ENCODE results near the gene IFNGR1. TPM values are rescaled to one million over a fixed set of nuclear protein-coding genes. Genes with fewer than 3 reads are reported as not detected.

IFNGR1 gene
- total and polyA plus RNA-seq, 2 of the 13 experiments (the other 11 are each of a cell fraction or from before 2014, with no cell fraction given): 82.8 to 87.8 TPM

DNA sequence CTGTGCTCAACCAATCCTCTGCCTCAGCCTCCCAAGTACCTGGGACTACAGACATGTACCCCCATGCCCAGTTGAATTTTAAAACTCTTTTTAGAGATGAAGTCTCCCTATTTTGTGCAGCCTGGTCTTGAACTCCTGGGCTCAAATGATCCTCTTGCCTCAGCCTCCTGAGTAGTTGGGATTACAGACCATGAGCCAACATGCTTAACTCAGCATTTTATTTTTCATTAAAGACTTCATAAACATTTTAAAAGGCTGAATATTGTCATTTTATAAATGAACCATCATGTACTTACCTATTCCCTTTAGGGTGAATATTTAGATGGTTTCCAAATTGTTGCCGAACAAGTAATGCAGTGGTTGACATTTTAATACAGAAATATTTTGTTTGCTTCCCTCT, 16.5 kb upstream of the IFNGR1 start:
- no peak overlapping the region for H3K9ac ChIP-seq (ENCODE audit: insufficient read depth, low read depth, low read length)
- H3K9me3 ChIP-seq (ENCODE audit: low read length): no peaks in the 10 kb centered on the region
- ChIA-PET POLR2A (no interaction called here), CTCF (ENCODE audit: low intra/inter-chr PET ratio, low total read pairs) (no interaction called here)
- H4K20me1 ChIP-seq (ENCODE audit: insufficient read depth, low read length): no peaks in the 10 kb centered on the region
- no peaks in the 10 kb centered on the region for H3K27me3 ChIP-seq (ENCODE audit: control insufficient read depth in 1 of 2, insufficient read depth in 2 of 2, low read length in 2 of 2)
- in situ Hi-C loops (cut with HindIII; ENCODE audit: extremely low pct_ligation_motif_present, low pct_unique_long_range_greater_than_20kb) (no loop called here), intact Hi-C loops (cut with micrococcal nuclease; ENCODE audit: unreplicated experiment) (no loop called here)
- TF ChIP-seq MAFK (conservative IDR thresholded peaks at IDR 0.05 in 1 of 2, IDR thresholded peaks at IDR 0.05 in 1 of 2; ENCODE audit: low read length in 2 of 2) (peak; percentile 52 to 73), MAFF (IDR thresholded peaks at IDR 0.05; ENCODE audit: low read depth, low read length) (0 out of 2 replicates have a peak, but pooled peaks have one; percentile 14), NCOA1 (CRISPR knock-in tag; IDR thresholded peaks at IDR 0.05) (no peak)
- DNase-seq (ENCODE audit: low spot score): no peak
- no peak overlapping the region for H2AFZ ChIP-seq (ENCODE audit: low read length)
- H3K4me2 ChIP-seq (ENCODE audit: low read depth, low read length): no peak overlapping the region
- ATAC-seq: no peak
- no peak overlapping the region for H3K27ac ChIP-seq (ENCODE audit: extremely low read length, insufficient read depth, low read length)
- no TSS peak for BruUV-seq (replicated peaks)
- H3K4me3 ChIP-seq (replicated peaks in 1 of 3; ENCODE audit: insufficient read depth in 1 of 3, low read depth in 2 of 3, low read length in 3 of 3): no peak overlapping the region
- peaks cover 43% of the 10 kb centered on the region for H3K4me1 ChIP-seq (ENCODE audit: insufficient read depth, low read length)
- 96% methylated on average over 1 of the region's 1 CpG for WGBS (ENCODE audit: low lambda C conversion rate)
- no peaks in the 10 kb centered on the region for H3K79me2 ChIP-seq (ENCODE audit: insufficient read depth, low read length)
- H3K36me3 ChIP-seq (replicated peaks in 1 of 2; ENCODE audit: control insufficient read depth in 1 of 2, insufficient read depth in 2 of 2, low read length in 2 of 2): no peaks in the 10 kb centered on the region
- FAIRE-seq: no peak

DNA sequence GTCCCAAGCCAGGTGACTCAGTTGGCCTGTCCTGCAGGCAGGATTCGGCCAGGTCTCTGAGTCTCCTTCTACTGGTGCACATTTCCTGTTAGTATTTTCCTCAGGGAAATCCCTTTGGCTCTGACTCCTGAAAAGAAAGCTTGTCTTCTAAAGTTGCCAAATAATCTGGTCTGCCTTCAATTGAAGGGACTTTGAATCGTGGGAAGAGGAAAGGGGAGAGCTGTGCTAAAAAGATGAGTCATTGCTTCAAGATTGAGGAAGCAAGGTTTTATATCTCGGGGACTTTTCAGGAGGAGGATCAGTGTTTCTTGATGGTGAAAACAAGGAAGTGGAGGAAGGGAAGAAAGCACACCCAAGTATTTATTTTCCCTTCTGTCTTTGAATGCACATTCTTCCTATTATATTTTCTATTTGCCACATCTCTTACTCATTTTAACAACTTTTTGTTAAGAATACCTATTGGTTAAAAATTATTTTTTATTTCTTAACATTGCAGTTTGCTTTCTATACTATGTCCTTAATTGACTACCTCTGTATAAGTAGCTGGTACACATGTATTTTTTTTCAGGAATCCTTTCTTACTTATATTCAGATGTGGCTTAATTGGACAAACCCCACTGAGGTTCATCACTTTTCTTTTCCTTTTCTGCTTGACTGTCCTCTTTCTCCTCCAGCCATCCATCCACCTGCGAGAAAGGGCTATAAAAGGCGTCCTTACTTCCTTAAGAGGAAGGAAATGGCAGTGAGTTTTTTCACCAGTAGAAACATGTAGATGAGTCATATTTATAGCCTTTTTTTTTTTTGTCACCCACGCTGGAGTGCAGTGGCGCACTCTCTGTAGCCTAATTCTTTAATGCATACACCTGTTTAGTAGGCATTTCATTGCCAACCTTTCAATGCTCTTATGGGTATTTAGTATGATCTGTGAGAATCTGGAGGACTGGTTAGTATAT, 15.0 kb upstream of the IFNGR1 start:
- intact Hi-C loops (cut with micrococcal nuclease; ENCODE audit: unreplicated experiment): no loop called here
- TF ChIP-seq, protein P1, sequence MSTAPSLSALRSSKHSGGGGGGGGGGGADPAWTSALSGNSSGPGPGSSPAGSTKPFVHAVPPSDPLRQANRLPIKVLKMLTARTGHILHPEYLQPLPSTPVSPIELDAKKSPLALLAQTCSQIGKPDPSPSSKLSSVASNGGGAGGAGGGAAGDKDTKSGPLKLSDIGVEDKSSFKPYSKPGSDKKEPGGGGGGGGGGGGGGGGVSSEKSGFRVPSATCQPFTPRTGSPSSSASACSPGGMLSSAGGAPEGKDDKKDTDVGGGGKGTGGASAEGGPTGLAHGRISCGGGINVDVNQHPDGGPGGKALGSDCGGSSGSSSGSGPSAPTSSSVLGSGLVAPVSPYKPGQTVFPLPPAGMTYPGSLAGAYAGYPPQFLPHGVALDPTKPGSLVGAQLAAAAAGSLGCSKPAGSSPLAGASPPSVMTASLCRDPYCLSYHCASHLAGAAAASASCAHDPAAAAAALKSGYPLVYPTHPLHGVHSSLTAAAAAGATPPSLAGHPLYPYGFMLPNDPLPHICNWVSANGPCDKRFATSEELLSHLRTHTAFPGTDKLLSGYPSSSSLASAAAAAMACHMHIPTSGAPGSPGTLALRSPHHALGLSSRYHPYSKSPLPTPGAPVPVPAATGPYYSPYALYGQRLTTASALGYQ (CRISPR knock-in tag; IDR thresholded peaks at IDR 0.05): no peak
- TF ChIP-seq POLR2G (IDR thresholded peaks at IDR 0.05; ENCODE audit: low read depth, low read length): no peak
- TF ChIP-seq KAT2B (IDR thresholded peaks at IDR 0.05; ENCODE audit: borderline replicate concordance, low read depth, low read length): no peak
- TF ChIP-seq, protein P2, sequence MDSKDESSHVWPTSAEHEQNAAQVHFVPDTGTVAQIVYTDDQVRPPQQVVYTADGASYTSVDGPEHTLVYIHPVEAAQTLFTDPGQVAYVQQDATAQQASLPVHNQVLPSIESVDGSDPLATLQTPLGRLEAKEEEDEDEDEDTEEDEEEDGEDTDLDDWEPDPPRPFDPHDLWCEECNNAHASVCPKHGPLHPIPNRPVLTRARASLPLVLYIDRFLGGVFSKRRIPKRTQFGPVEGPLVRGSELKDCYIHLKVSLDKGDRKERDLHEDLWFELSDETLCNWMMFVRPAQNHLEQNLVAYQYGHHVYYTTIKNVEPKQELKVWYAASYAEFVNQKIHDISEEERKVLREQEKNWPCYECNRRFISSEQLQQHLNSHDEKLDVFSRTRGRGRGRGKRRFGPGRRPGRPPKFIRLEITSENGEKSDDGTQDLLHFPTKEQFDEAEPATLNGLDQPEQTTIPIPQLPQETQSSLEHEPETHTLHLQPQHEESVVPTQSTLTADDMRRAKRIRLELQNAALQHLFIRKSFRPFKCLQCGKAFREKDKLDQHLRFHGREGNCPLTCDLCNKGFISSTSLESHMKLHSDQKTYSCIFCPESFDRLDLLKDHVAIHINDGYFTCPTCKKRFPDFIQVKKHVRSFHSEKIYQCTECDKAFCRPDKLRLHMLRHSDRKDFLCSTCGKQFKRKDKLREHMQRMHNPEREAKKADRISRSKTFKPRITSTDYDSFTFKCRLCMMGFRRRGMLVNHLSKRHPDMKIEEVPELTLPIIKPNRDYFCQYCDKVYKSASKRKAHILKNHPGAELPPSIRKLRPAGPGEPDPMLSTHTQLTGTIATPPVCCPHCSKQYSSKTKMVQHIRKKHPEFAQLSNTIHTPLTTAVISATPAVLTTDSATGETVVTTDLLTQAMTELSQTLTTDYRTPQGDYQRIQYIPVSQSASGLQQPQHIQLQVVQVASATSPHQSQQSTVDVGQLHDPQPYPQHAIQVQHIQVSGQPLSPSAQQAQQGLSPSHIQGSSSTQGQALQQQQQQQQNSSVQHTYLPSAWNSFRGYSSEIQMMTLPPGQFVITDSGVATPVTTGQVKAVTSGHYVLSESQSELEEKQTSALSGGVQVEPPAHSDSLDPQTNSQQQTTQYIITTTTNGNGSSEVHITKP (CRISPR knock-in tag; IDR thresholded peaks at IDR 0.05; ENCODE audit: low read depth): no peak
- TF ChIP-seq ZNF615 (CRISPR knock-in tag; IDR thresholded peaks at IDR 0.05; ENCODE audit: borderline replicate concordance): 0 out of 2 replicates have a peak, but pooled peaks have one; percentile 28
- TF ChIP-seq, protein P3, sequence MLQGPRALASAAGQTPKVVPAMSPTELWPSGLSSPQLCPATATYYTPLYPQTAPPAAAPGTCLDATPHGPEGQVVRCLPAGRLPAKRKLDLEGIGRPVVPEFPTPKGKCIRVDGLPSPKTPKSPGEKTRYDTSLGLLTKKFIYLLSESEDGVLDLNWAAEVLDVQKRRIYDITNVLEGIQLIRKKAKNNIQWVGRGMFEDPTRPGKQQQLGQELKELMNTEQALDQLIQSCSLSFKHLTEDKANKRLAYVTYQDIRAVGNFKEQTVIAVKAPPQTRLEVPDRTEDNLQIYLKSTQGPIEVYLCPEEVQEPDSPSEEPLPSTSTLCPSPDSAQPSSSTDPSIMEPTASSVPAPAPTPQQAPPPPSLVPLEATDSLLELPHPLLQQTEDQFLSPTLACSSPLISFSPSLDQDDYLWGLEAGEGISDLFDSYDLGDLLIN (CRISPR knock-in tag; IDR thresholded peaks at IDR 0.05; ENCODE audit: borderline replicate concordance): no peak

More for the DNA sequence above, 15.0 kb upstream of the IFNGR1 start:
- Histone ChIP-seq H3K36me3 (replicated peaks in 1 of 2; ENCODE audit: control insufficient read depth in 1 of 2, insufficient read depth in 2 of 2, low read length in 2 of 2) (no peaks in the 10 kb centered on the region), H3K4me2 (ENCODE audit: low read depth, low read length) (peak overlapping the region; percentile 4; the same call in 1 of the 2 replicates), H3K9ac (ENCODE audit: insufficient read depth, low read depth, low read length) (no peak overlapping the region), H3K27ac (ENCODE audit: extremely low read length, insufficient read depth, low read length) (no peak overlapping the region), H2AFZ (ENCODE audit: low read length) (peak overlapping the region; percentile 38), H4K20me1 (ENCODE audit: insufficient read depth, low read length) (no peaks in the 10 kb centered on the region), H3K27me3 (ENCODE audit: control insufficient read depth in 1 of 2, insufficient read depth in 2 of 2, low read length in 2 of 2) (no peaks in the 10 kb centered on the region), H3K9me3 (ENCODE audit: low read length) (no peaks in the 10 kb centered on the region), H3K4me3 (replicated peaks in 1 of 3; ENCODE audit: insufficient read depth in 1 of 3, low read depth in 2 of 3, low read length in 3 of 3) (no peak overlapping the region), H3K79me2 (ENCODE audit: insufficient read depth, low read length) (no peaks in the 10 kb centered on the region), H3K4me1 (ENCODE audit: insufficient read depth, low read length) (peaks cover 35% of the 10 kb centered on the region)
- peak; percentile 58 for DNase-seq (ENCODE audit: low spot score)
- BruUV-seq (replicated peaks): no TSS peak
- WGBS (ENCODE audit: low lambda C conversion rate): 71% methylated on average over 7 of the region's 7 CpGs
- CTCF ChIA-PET (ENCODE audit: low intra/inter-chr PET ratio, low total read pairs): no interaction called here
- ATAC-seq: no peak
- in situ Hi-C loops (cut with HindIII; ENCODE audit: extremely low pct_ligation_motif_present, low pct_unique_long_range_greater_than_20kb): no loop called here
- FAIRE-seq: no peak
- POLR2A ChIA-PET: interaction anchor here (1.0 kb wide), 1 partner anchor 8 kb away, joined by 3 read pairs; no protein-coding TSS in a partner anchor

Measured in HepG2 (cell line).